GM18909 (cell line): Measurements from ENCODE around the gene DRGX.

Experiments used
- ATAC-seq: cut with Tn5 transposase; IDR thresholded peaks from one replicate; pipeline ENCODE4 v1.9.1; 2021; ENCODE audit warnings: mild to moderate bottlenecking; ENCODE audit not compliant: unreplicated experiment, poor library complexity

DRGX gene

GRCh38 chr10:49350138-49350537 lies 45.8 kb downstream of the DRGX start:
- ATAC-seq, result no peak

- ATAC-seq, result no peak
Observed at GRCh38 chr10:49349390-49349789, 46.5 kb downstream of the DRGX start.

- ATAC-seq, result no peak
Observed at GRCh38 chr10:49348593-49348992, 47.3 kb downstream of the DRGX start.

- no peak for ATAC-seq
Observed at GRCh38 chr10:49347827-49348226, 48.1 kb downstream of the DRGX start.

- ATAC-seq, result no peak
Observed at GRCh38 chr10:49347342-49347741, 48.5 kb downstream of the DRGX start.

GRCh38 chr10:49344840-49345239 lies 51.0 kb downstream of the DRGX start:
- no peak for ATAC-seq

- ATAC-seq, result no peak
Observed at GRCh38 chr10:49338604-49339003, 57.3 kb downstream of the DRGX start.

GRCh38 chr10:49335364-49335972 lies 60.4 kb downstream of the DRGX start:
- ATAC-seq, result no peak

- no peak for ATAC-seq
Observed at GRCh38 chr10:49334964-49335363, 60.9 kb downstream of the DRGX start.

GRCh38 chr10:49333192-49333591 lies 62.7 kb downstream of the DRGX start:
- ATAC-seq, result no peak

GRCh38 chr10:49332768-49333167 lies 63.1 kb downstream of the DRGX start:
- no peak for ATAC-seq

GRCh38 chr10:49332333-49332732 lies 63.6 kb downstream of the DRGX start:
- ATAC-seq, result no peak

- ATAC-seq, result no peak
Observed at GRCh38 chr10:49331431-49331830, 64.5 kb downstream of the DRGX start.

GRCh38 chr10:49330127-49330665 lies 65.7 kb downstream of the DRGX start:
- ATAC-seq, result no peak

GRCh38 chr10:49329146-49329505 lies 66.8 kb downstream of the DRGX start:
- no peak for ATAC-seq

GRCh38 chr10:49328401-49329145 lies 67.3 kb downstream of the DRGX start:
- ATAC-seq, result no peak

GRCh38 chr10:49327036-49327813 lies 68.7 kb downstream of the DRGX start:
- ATAC-seq, result no peak

- no peak for ATAC-seq
Observed at GRCh38 chr10:49325916-49326783, 69.7 kb downstream of the DRGX start.

- no peak for ATAC-seq
Observed at GRCh38 chr10:49325131-49325915, 70.6 kb downstream of the DRGX start.
